K562 (cell line): ENCODE data around the gene ART1. TPM values are rescaled to one million over a fixed set of nuclear protein-coding genes. Genes with fewer than 3 reads are reported as not detected.

ENCODE experiments used
- ARID1B ChIP-seq: fragments of 450-650 bp; IDR thresholded peaks from 2 replicates; pipeline ENCODE4 v1.6.1; 2016; ENCODE audit warnings: antibody characterized with exemption, mild to moderate bottlenecking, inconsistent platforms
- ELK1 ChIP-seq: sonication (generic); formaldehyde crosslinking; IDR thresholded peaks from 2 replicates; pipeline ENCODE4 v1.8.1; 2022; ENCODE audit warnings: missing genetic modification reagents
- LARP7 ChIP-seq: fragments of 450-650 bp; IDR thresholded peaks from 2 replicates; pipeline ENCODE4 v1.6.1; 2016
- MBD1 ChIP-seq: fragments of 250-450 bp; sonication (Bioruptor Pico); IDR thresholded peaks from 2 replicates; pipeline ENCODE4 v1.8.0; 2022; ENCODE audit warnings: inconsistent platforms
- MIER1 ChIP-seq: fragments of 450-650 bp; IDR thresholded peaks from 2 replicates; pipeline ENCODE4 v1.6.1; 2016; ENCODE audit warnings: antibody characterized with exemption, mild to moderate bottlenecking, low read depth
- NELFE ChIP-seq: IDR thresholded peaks from 2 replicates; pipeline ENCODE4 v1.6.1; 2011; ENCODE audit warnings: mild to moderate bottlenecking; ENCODE audit not compliant: insufficient read depth, insufficient read length
- NFE2L1 ChIP-seq: fragments of 450-650 bp; IDR thresholded peaks from 2 replicates; pipeline ENCODE4 v1.6.1; 2016; ENCODE audit warnings: missing genetic modification characterization, low read depth, mild to moderate bottlenecking, missing compliant biosample characterization, moderate library complexity, borderline replicate concordance
- RFX5 ChIP-seq: IDR thresholded peaks from 2 replicates; pipeline ENCODE4 v1.6.1; 2011; ENCODE audit warnings: low read depth, mild to moderate bottlenecking, improper control_type of control experiment, low read length
- TAF15 ChIP-seq: fragments of 200-400 bp; formaldehyde crosslinking; IDR thresholded peaks from 2 replicates; pipeline ENCODE4 v1.6.1; 2017; ENCODE audit warnings: mild to moderate bottlenecking, low read depth, low read length, moderate library complexity
- TRIM28 ChIP-seq: fragments of 450-650 bp; IDR thresholded peaks from 2 replicates; pipeline ENCODE4 v1.6.1; 2017
- ZC3H8 ChIP-seq: fragments of 450-650 bp; IDR thresholded peaks from 2 replicates; pipeline ENCODE4 v1.6.1; 2017
- ZFP91 ChIP-seq: sonication (generic); formaldehyde crosslinking; IDR thresholded peaks from 2 replicates; pipeline ENCODE4 v1.8.0; 2022; ENCODE audit warnings: mild to moderate bottlenecking, missing genetic modification reagents
- ZNF133 ChIP-seq: fragments of 250-450 bp; sonication (Bioruptor Pico); IDR thresholded peaks from 2 replicates; pipeline ENCODE4 v1.4.0; 2020; ENCODE audit warnings: mild to moderate bottlenecking
- ZNF184 ChIP-seq: sonication (generic); formaldehyde crosslinking; IDR thresholded peaks from 2 replicates; pipeline ENCODE4 v1.5.0; 2020; ENCODE audit warnings: missing genetic modification reagents
- ZNF407 ChIP-seq: fragments of 450-650 bp; IDR thresholded peaks from 2 replicates; pipeline ENCODE4 v1.6.1; 2016; ENCODE audit warnings: low read depth
- polyA plus RNA-seq, 8 experiments: library from polyadenylated mRNA; depleted of rRNA in 4 of 8; stranded (reverse) in 5 of 8; unstranded in 3 of 8; fragments of >200 nt; fragmentation: Nextera tagmentation in 2 of 8; fragmentation: Illumina TruSeq in 1 of 8; extraction: Ambion mirVana in 2 of 8; extraction: Trizol in 1 of 8; gene quantifications; 2 replicates each; pipeline versions ENCODE4 v1.2.1 to v1.2.3, GENCODE V29; 2011 to 2014; ENCODE audit warnings: inconsistent platforms in 1 of 8, missing spikeins in 1 of 8
- total RNA-seq, 7 experiments: library from RNA; depleted of rRNA in 6 of 7; stranded (reverse); fragments of >200 nt in 6 of 7; fragmentation: Illumina TruSeq in 2 of 7; extraction: Trizol in 2 of 7; gene quantifications; 2 replicates each; pipeline versions ENCODE4 v1.2.1 to v1.2.3, GENCODE V29; 2011 to 2021; ENCODE audit warnings: low replicate concordance in 1 of 7

ART1 gene
- total and polyA plus RNA-seq, 9 of the 15 experiments (the other 6 are each of a cell fraction or from before 2014, with no cell fraction given), result not detected

- TF ChIP-seq ZNF407 (no peak), ZC3H8 (no peak), MIER1 (no peak), TAF15 (no peak), ZNF184 (CRISPR knock-in tag) (no peak), TRIM28 (no peak), RFX5 (no peak), ARID1B (no peak), NFE2L1 (no peak), ELK1 (CRISPR knock-in tag) (no peak), ZFP91 (no peak), NELFE (no peak), ZNF133 (CRISPR knock-in tag) (no peak), MBD1 (CRISPR knock-in tag) (no peak), LARP7 (no peak)
Measured at GRCh38 chr11:3642071-3642951, 2.6 kb upstream of the ART1 start (continued).
